B cell (primary cell): Measurements from ENCODE around the gene TEX52. TPM values are rescaled to one million over a fixed set of nuclear protein-coding genes. Genes with fewer than 3 reads are reported as not detected.

ENCODE experiments used
- ATAC-seq: fragments of 200-7000 bp; cut with Tn5 transposase; one replicate; pipeline ENCODE4 v1.10.0; 2021; ENCODE audit warnings: low read depth, mild to moderate bottlenecking, moderate number of reproducible peaks, moderate library complexity
- CTCF ChIA-PET: fragments of 350-600 bp; sonication (Branson Sonifier 250); formaldehyde crosslinking; loops from one replicate; lab custom pipeline; 2021; ENCODE audit warnings: antibody characterized with exemption, inconsistent platforms; lab: Charles Lee
- POLR2A ChIA-PET: fragments of 350-600 bp; sonication (Branson Sonifier 250); formaldehyde crosslinking; loops from one replicate; lab custom pipeline; 2021; ENCODE audit warnings: antibody characterized with exemption; lab: Charles Lee
- DNase-seq: peaks from one replicate; pipeline ENCODE4 v3.0.0; 2013
- H2AFZ ChIP-seq: 2 replicates; pipeline ENCODE4 v1.6.1; 2012; ENCODE audit warnings: mild to moderate bottlenecking, low read depth, low read length; ENCODE audit not compliant: insufficient read depth, poor library complexity, severe bottlenecking
- H3K27ac ChIP-seq, 2 donors: 1 replicate in 1 of 2; 2 replicates in 1 of 2; pipeline ENCODE4 v1.5.1; 2012 to 2013; ENCODE audit warnings: low read length in 2 of 2, mild to moderate bottlenecking in 2 of 2, moderate library complexity in 1 of 2
- H3K27me3 ChIP-seq, 4 experiments: fragments of 200-600 bp in 1 of 4; sonication (generic) in 1 of 4; replicated peaks in 1 of 4; 1 replicate in 2 of 4; 2 replicates in 2 of 4; pipeline versions ENCODE4 v1.6.1 to v1.7.0; 2013 to 2016; ENCODE audit warnings: low read length in 3 of 4, mild to moderate bottlenecking in 2 of 4, mixed read lengths in 1 of 4, moderate library complexity in 1 of 4; ENCODE audit not compliant: insufficient read depth in 4 of 4, control insufficient read depth in 3 of 4; ENCODE audit errors: control extremely low read depth in 1 of 4
- H3K36me3 ChIP-seq, 2 experiments: replicated peaks in 1 of 2; 1 replicate in 1 of 2; 2 replicates in 1 of 2; pipeline versions ENCODE4 v1.6.1 to v1.7.1; 2013; ENCODE audit warnings: low read length in 1 of 2; ENCODE audit not compliant: insufficient read depth in 2 of 2, control insufficient read depth in 1 of 2; ENCODE audit errors: control extremely low read depth in 1 of 2, extremely low read depth in 1 of 2
- H3K4me1 ChIP-seq, 2 donors: fragments of 200-600 bp in 1 of 2; sonication (generic) in 1 of 2; 1 replicate in 1 of 2; 2 replicates in 1 of 2; pipeline versions ENCODE4 v1.5.1 to v1.6.1; 2013 to 2017; ENCODE audit warnings: low read length in 2 of 2; ENCODE audit not compliant: control insufficient read depth in 2 of 2, insufficient read depth in 2 of 2
- H3K4me2 ChIP-seq: replicated peaks from 2 replicates; pipeline ENCODE3; 2012; ENCODE audit warnings: mild to moderate bottlenecking, low read depth, low read length; ENCODE audit not compliant: poor library complexity, severe bottlenecking
- H3K4me3 ChIP-seq, 5 experiments: fragments of 200-600 bp in 1 of 5; sonication (generic) in 1 of 5; 1 replicate in 3 of 5; 2 replicates in 2 of 5; pipeline versions ENCODE4 v1.5.1 to v1.7.0; 2011 to 2016; ENCODE audit warnings: low read length in 4 of 5, mild to moderate bottlenecking in 4 of 5, low read depth in 2 of 5, control low read depth in 1 of 5, moderate library complexity in 1 of 5; ENCODE audit not compliant: insufficient read depth in 1 of 5; ENCODE audit errors: control extremely low read depth in 1 of 5, extremely low read depth in 1 of 5
- H3K79me2 ChIP-seq: fragments of 200-600 bp; sonication (generic); one replicate; pipeline ENCODE4 v1.6.0; 2016; ENCODE audit warnings: low read length; ENCODE audit not compliant: control insufficient read depth, insufficient read depth
- H3K9ac ChIP-seq: fragments of 200-600 bp; sonication (generic); 2 replicates; pipeline ENCODE4 v1.6.1; 2017; ENCODE audit warnings: mild to moderate bottlenecking, low read length, moderate library complexity
- H3K9me3 ChIP-seq, 3 donors: one replicate each; pipeline versions ENCODE4 v1.6.1 to v1.7.1; 2013; ENCODE audit warnings: low read length in 2 of 3; ENCODE audit not compliant: control insufficient read depth in 2 of 3, insufficient read depth in 1 of 3; ENCODE audit errors: control extremely low read depth in 1 of 3
- H4K20me1 ChIP-seq: 2 replicates; pipeline ENCODE4 v1.6.0; 2012; ENCODE audit warnings: mild to moderate bottlenecking, low read length; ENCODE audit not compliant: insufficient read depth, control insufficient read depth, poor library complexity, severe bottlenecking
- H3K27ac Mint-ChIP-seq: one replicate; pipeline ENCODE4 v1.8.0; 2021; ENCODE audit warnings: mixed read lengths
- H3K27me3 Mint-ChIP-seq: one replicate; pipeline ENCODE4 v1.8.0; 2021; ENCODE audit warnings: mixed read lengths
- H3K4me1 Mint-ChIP-seq: one replicate; pipeline ENCODE4 v1.8.0; 2021; ENCODE audit warnings: mixed read lengths
- H3K4me3 Mint-ChIP-seq: one replicate; pipeline ENCODE4 v1.8.0; 2021; ENCODE audit warnings: mixed read lengths
- H3K9me3 Mint-ChIP-seq: one replicate; pipeline ENCODE4 v1.8.0; 2022; ENCODE audit warnings: mixed read lengths; ENCODE audit not compliant: insufficient read depth
- EZH2 ChIP-seq: IDR thresholded peaks from 2 replicates; pipeline ENCODE4 v1.6.1; 2012; ENCODE audit warnings: borderline replicate concordance, low read depth, mild to moderate bottlenecking, moderate library complexity, low read length; ENCODE audit not compliant: insufficient read depth, poor library complexity, severe bottlenecking
- WGBS: methylation state at CpG from one replicate; pipeline ENCODE4 v1.1.5; 2013; ENCODE audit warnings: missing lambda C conversion rate; ENCODE audit not compliant: insufficient coverage; 5-methylcytosine and 5-hydroxymethylcytosine counted together
- intact Hi-C: fragments of 100-400 bp; cut with micrococcal nuclease; formaldehyde crosslinking; loops from one replicate; pipeline ENCODE4 v1.10.0; 2022
- polyA plus RNA-seq: library from polyadenylated mRNA; depleted of rRNA; stranded (reverse); fragments of >200 nt; gene quantifications from 2 replicates; pipeline ENCODE4 v1.2.3, GENCODE V29; 2012
- total RNA-seq, 2 donors: library from RNA; stranded (reverse); fragments of 120-200 nt in 1 of 2; gene quantifications; 1 replicate in 1 of 2; 2 replicates in 1 of 2; pipeline versions ENCODE4 v1.2.3 to v1.2.4, GENCODE V29; 2013 to 2022
- TF ChIP-seq, protein P1 (sequence below): fragments of 200-600 bp; IDR thresholded peaks from one replicate; pipeline ENCODE4 v1.8.0; 2022; ENCODE audit warnings: antibody characterized with exemption, mild to moderate bottlenecking

Gene TEX52
- total and polyA plus RNA-seq, 2 donors (not counting 1 experiment from before 2014, with no cell fraction given), result not detected

- Histone ChIP-seq H3K4me2 (no peak overlapping the region), H3K27me3 (no peaks in the 10 kb centered on the region), H3K27ac (no peak overlapping the region), H3K9ac (no peak overlapping the region), H3K4me1 (no peaks in the 10 kb centered on the region), H4K20me1 (no peaks in the 10 kb centered on the region), H2AFZ (no peak overlapping the region), H3K9me3 (no peaks in the 10 kb centered on the region), H3K79me2 (no peaks in the 10 kb centered on the region), H3K36me3 (peaks cover 0 to 10% of the 10 kb centered on the region in 2 experiments), H3K4me3 (no peak overlapping the region)
- TF ChIP-seq, protein P1, sequence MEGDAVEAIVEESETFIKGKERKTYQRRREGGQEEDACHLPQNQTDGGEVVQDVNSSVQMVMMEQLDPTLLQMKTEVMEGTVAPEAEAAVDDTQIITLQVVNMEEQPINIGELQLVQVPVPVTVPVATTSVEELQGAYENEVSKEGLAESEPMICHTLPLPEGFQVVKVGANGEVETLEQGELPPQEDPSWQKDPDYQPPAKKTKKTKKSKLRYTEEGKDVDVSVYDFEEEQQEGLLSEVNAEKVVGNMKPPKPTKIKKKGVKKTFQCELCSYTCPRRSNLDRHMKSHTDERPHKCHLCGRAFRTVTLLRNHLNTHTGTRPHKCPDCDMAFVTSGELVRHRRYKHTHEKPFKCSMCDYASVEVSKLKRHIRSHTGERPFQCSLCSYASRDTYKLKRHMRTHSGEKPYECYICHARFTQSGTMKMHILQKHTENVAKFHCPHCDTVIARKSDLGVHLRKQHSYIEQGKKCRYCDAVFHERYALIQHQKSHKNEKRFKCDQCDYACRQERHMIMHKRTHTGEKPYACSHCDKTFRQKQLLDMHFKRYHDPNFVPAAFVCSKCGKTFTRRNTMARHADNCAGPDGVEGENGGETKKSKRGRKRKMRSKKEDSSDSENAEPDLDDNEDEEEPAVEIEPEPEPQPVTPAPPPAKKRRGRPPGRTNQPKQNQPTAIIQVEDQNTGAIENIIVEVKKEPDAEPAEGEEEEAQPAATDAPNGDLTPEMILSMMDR, result peak; percentile 56
- no peak for TF ChIP-seq EZH2
- Mint-ChIP-seq H3K4me1 (no peaks in the 10 kb centered on the region), H3K4me3 (no peak overlapping the region), H3K27me3 (no peaks in the 10 kb centered on the region), H3K9me3 (no peaks in the 10 kb centered on the region), H3K27ac (no peak overlapping the region)
- CTCF ChIA-PET, result interaction anchor here (1.0 to 3.8 kb wide), 5 partner anchors 9 to 188 kb away, joined by 3 to 22 read pairs (median 5); no protein-coding TSS in a partner anchor
- POLR2A ChIA-PET, result no interaction called here
- DNase-seq (peak; percentile 44), ATAC-seq (no peak)
- 30% methylated on average over 8 of the region's 11 CpGs for WGBS
- intact Hi-C loops, result loop anchor here (10.0 kb wide), 1 partner anchor 181 kb away; no protein-coding TSS in a partner anchor
Measured at GRCh38 chr12:2853626-2854025, 3.2 kb downstream of the TEX52 start.

- Histone ChIP-seq H3K36me3 (peaks cover 0 to 5% of the 10 kb centered on the region in 2 experiments), H3K4me2 (no peak overlapping the region), H2AFZ (no peak overlapping the region), H3K9ac (no peak overlapping the region), H3K4me1 (no peaks in the 10 kb centered on the region), H3K9me3 (no peaks in the 10 kb centered on the region), H3K27me3 (no peaks in the 10 kb centered on the region), H3K27ac (no peak overlapping the region), H4K20me1 (no peaks in the 10 kb centered on the region), H3K79me2 (no peaks in the 10 kb centered on the region), H3K4me3 (no peak overlapping the region)
- TF ChIP-seq, protein P1, result no peak
- TF ChIP-seq EZH2, result no peak
- Mint-ChIP-seq H3K4me3 (no peak overlapping the region), H3K27me3 (no peaks in the 10 kb centered on the region), H3K27ac (no peak overlapping the region), H3K4me1 (no peaks in the 10 kb centered on the region), H3K9me3 (no peaks in the 10 kb centered on the region)
- ChIA-PET CTCF (no interaction called here), POLR2A (no interaction called here)
- intact Hi-C loops, result loop anchor here (10.0 kb wide), 1 partner anchor 183 kb away; no protein-coding TSS in a partner anchor
- no CpG with 5 or more reads among the region's 3 CpGs for WGBS
- DNase-seq, result no peak
- ATAC-seq, result no peak
Measured at GRCh38 chr12:2851931-2852330, 4.9 kb downstream of the TEX52 start.
